NCI-H2171 (cell line): ENCODE results near the gene DYNLRB2.
A peak's percentile ranks its signal among the peaks of the same experiment; 100 is the strongest.

Experiments used
- DNase-seq: peaks from one replicate; lab custom pipeline; 2025; lab: John Stamatoyannopoulos, UW

The DYNLRB2 gene

DNA sequence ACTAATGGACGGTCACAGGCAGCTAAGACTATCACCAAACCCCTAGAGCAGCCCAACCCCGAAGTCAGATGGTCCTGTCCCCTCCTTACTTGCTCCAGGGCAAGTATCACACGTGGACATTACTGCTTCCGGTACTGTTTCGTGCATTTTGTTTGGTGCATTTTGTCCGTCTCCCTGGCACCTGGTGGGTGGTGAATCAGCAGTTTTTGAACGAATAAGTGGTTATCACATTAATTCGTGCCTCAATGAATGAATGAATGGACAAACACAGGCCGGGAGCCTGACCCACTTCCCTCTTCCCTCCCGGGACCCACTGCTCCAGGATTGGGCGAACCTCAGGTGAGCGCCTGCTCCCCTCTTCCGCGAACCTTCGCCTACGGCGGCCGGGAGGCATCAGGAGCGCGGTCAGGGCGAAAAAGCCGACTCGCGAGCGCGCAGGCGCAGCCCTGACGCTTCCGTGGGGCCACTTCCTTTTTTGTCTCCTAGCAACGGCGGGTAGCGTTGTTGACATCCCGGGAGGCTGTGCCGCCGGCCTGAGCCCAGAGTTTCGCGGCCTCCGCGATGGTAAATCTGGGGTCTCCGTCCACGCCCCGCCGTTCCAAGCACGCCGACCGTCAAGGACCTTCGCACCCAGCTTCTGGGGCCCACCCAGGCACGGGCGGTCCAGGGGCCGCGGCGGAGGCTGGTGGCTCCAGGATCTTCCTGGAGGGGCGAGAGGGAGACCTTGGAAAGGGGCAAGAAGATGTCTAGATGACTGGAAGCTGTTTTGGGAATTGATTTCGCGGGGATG lies at the start of gene DYNLRB2:
Gene DYNLRB2 (plus strand): TSS at position 478 of the 790 bp plus-strand sequence. CDS start 84 bp downstream, at position 562.
- DNase-seq: peak; percentile 82

DNA sequence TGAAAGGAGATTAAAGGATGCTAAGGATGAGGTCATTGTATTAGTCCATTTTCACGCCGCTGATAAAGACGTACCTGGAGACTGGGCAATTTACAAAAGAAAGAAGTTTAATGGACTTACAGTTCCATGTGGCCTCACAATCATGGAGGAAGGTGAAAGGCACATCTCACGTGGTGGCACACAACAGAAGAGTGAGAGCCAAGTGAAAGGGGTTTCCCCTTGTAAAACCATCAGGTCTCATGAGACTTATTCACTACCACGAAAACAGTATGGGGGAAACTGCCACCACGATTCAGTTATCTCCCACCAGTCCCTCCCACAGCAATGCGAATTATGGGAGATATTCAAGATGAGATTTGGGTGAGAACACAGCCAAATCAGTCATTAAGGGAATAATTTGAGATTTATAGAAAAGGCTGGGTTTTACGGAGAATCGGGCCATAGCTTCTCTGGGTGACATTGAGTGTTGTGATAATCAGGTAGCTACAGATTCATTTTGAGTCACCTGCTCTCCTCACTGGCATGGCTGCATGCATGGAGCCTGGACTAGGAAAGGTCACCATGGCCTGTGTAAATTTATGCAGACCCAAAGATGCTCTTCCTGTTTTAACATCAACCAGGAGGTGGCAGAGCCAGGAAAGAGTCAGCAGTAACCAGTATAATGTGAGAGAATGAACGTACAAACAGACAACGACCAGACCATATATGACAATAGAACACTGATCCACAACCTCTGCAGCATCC lies 40.5 kb upstream of the DYNLRB2 start:
- DNase-seq: no peak

DNA sequence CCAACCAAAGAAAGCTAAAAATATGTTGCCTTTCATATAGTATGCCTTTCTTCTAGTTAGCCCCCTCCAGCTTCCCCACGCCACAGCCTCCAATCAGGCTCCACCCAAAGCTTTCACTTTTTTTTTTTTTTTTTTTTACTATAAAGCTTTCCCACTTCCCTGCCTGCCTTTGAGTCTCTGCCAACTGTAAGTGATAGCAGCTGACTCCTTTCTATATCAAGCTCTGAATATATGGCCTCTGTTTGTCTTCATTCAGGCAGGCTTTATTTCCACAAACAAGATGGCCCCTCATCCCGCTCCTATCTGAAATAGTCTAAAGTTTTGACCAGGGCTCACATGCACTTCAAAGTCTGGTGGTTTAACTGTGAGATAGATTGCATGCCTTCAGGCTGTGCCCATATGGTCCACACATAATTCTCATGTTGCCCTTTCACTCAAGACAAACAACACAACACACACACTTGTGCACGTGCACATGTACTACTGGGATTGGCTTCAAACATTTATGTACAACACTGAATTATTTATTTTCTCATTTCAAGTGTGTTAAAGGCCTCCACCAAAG lies 39.8 kb upstream of the DYNLRB2 start:
- DNase-seq: no peak

DNA sequence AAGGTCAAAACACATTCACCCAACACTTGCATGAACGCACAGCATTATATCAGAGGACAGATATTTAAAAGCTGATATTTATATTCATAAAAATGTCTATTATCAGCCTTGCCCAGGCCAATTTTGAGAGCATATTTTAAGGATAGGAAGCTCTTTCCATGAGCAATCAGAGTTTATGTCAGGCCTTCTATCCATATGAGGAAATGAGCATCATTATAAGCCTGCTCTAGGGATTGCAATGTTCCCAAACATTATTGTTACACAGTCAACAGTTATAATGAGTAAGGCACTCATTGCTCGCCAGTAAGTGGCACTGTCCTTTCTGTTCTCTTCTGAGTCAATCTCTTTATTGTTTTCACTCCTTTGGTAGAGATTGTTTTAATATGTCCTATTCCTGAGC lies 37.7 kb upstream of the DYNLRB2 start:
- DNase-seq: no peak

DNA sequence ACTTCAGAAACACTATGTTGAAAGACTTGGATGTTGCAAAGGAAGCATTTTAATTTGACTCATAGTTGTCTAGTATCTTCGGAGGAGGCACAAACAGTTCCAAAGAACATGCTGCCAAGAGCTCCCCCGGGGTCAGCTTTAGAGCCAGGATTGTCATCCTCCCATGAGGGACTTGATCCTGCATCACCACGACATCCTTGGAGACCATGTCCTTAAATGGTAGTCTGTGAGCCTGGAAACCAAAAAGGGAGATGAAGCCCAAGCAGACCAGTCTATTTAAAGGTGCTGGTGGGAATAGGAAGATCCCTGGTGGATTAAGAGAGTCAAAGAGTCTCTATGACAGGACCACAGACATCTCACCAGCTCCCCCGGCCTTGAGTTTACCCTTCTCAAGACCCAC lies 33.3 kb upstream of the DYNLRB2 start:
- DNase-seq: no peak

DNA sequence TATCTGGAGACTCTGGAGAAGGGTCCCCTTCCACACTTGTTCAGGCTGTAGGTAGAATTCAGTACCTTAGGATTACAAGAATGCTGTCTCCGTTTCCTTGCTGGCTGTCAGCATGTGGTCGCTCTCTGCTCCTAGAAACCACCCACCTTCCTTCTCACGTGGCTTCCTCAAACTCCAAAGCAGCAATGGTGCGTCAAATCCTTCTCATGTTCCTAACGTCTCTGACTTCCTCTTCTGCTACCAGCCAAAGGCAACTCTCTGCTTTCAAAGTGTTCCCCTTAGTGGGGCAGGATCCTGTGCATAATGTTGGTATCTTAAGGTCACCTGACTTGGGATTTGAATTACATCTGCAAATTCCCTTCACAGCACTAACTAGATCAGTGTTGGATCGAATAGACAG lies 30.9 kb upstream of the DYNLRB2 start:
- DNase-seq: no peak

DNA sequence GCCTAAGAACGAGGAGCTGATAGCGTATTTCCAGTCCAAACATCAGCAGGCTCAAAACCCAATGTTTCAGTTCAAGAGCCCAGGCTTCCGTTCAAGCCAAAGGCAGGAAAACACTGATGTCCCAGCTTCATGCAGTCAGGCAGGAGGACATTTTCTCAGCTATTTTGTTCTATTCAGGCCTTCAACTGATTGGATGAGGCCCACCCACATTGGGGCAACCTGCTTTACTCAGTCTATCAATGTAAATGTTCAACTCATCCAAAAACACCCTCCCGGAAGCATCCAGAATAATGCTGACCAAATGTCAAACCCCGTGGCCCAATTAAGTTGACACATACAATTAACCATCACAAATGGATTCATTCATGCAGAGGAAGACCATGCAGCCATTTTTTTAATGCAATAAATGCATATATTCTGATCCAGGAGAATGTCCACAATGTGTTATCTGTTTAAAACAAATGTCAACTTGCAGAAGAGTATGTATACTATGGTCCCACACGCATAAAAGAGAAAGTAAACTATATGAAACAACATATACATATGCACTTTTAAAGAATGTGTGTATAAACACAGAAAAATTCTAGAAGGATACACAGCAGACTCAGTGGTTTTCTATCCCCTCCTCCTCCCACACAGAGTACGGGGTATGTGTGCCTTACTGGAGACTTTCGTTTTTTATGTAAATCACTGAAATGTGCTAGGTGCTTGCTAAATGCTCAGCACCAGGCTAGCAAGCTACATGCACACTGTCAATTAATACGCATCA lies 28.8 kb upstream of the DYNLRB2 start:
- no peak for DNase-seq

DNA sequence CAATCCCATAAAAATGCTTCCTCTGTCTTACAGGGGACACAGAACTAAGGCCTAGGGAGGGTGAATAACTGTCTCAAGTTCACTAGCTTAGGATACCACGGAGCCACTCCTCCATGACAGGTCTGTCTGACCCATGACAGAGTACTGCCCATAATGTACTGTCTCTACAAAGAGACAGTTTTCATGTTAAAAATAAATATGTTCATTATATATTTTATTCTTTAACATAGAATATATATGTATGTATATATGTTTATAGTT lies 28.3 kb upstream of the DYNLRB2 start:
- no peak for DNase-seq

DNA sequence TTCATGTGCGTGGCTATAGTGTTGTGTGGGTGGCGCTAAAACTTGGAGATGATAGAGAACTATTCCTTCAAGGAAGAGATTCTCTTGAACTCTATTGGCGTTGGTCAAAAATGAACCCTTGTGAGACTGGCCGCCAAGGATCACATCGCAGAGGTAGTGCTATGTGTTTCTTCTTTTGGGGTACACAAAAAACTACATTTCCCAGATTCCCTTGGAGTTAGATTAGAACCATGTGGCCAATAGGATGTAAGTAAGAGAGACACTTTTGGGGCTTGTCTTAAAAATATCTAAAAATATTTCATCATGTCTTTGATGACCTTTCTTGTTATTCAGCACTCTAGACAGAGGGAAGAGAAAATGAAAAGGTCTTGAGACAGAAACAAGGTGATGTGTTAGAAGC lies 25.4 kb upstream of the DYNLRB2 start:
- DNase-seq: no peak

DNA sequence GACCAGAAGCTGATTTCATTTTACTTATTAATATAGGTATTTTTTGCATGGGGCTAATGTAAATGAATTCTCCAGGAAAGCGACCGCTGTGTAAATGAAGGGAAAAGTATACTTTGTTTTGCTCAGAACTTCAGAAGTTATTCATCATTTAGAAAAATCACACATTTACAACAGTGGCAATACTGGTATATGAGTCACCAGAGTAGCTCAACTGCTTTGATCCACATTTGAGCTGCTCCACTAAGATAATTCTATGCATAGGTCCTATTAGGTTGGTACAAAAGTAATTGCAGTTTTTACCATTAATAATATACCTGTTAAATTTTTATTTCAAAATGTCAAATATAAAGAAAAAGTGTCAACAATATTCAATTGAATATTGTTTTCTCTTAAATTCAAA lies 22.9 kb upstream of the DYNLRB2 start:
- DNase-seq: no peak

DNA sequence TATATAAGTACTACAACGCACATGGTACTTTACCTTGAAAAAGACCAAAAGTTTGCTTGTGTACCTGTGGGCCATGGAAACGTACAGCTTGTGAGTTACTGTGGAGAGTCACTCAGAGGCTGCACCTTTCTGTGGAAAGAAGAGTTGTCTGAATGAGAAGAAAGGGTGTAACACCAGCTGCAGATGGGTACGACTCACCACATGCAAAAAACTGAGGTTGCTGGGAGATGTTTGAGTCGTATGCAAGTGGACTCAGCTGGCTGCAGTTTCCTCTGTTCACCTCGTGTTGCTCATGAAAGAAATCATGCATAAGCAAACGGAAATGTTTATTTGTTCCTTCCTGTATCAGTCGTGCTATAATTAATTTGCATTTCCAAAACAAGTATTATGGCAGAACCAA lies 22.4 kb upstream of the DYNLRB2 start:
- DNase-seq: no peak

DNA sequence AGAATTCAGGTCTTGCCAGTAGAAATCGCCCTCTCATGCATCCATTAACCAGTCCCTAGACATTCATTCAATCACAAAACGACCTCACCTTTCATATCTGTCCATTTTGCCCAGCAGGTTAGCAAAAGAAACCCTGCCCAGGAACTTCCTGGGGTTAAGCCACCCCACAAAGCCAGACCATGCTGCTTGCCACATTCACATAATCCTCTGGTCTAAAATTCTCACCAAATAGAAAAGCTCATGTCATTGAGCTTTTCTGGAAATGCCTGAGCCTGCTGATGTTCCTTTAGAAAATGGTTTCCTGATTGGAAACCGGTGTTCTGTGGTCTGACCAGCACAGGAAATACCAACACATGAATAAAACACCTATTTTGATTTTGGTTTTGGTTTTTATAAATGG lies 21.6 kb upstream of the DYNLRB2 start:
- DNase-seq: no peak

DNA sequence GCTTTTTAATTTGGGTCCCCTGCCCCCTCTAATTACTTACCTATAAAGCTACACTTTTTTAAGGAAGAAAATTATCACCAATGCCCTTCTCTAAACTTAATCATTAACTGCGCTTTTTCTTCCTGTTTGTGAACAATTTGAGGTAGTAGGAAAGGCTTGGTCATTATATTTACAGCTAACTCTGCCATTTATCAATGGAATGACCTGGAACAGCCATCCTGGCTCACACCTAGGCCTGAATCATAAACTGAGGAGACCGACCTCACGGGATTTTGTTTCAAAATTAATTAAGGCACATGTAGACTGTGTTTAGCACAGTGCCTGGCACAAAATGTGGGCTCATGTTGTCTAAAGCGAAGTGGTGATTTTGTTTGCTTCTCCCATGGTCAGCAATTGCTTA lies 15.4 kb upstream of the DYNLRB2 start:
- no peak for DNase-seq

DNA sequence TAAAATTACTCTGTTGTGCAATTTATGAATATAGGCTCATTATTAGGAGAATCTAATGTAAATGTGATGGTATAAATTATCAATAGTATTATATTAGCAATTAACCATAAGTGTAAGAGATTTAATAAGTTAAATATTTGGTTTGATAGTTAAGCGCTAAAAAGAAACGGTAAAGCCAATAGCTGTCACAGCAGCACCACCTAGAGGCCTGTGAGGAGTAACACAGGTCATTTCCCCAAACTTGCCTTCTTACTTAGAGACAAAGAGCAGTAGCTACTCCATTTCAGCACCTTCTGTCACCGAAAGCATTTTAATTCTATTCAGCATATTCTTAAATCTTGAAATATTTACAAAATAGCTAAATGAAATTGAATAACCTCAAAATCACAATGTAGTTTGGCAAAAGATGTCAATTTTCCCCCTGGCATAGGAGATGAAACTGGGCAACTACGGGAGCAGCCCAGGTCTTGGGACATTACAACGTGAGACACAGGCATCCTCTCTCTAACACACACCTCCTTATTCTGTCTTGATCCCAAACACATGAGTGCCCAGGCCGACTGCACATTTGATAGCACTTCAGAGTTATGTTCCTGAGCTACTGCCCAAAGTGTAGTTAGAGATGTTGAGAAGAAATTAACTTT lies 14.3 kb upstream of the DYNLRB2 start:
- peak; percentile 35 for DNase-seq

DNA sequence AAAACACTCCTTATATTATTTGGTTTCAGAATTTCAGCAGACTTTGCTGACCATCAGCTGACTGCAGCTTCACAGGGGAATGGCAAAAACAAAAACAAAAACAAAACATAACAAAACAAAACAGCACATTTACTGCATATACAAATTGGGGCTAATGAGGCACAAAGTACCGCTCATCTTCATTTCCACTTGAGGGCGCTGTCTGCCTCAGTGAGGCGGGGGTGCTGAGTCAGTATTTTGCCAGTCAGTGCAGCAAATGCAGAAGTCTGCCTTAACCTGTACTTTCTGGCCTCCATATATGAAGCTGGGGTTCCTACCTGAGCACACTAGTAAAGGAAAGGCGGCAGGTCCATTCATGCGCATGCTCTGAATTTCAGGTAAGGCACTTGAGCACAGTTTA lies 13.5 kb upstream of the DYNLRB2 start:
- DNase-seq: no peak

DNA sequence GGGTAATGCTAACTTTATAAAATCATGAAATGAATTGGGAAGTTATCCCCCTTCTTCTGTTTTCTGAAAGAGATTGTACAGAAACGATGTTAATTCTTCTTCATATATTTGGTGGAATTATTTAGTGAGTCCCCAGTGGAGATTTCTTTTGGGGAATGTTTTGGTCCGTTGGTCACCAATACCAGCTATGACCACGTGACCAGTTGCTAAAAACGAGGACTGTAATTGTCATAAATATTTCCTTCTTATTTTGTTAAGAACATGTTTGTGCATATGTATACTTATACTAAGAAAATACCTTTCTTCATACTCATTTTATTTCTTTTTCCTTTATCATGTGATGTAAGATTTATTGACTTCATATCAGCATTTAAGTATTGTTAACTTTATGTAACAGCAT lies 10.3 kb upstream of the DYNLRB2 start:
- DNase-seq: no peak

DNA sequence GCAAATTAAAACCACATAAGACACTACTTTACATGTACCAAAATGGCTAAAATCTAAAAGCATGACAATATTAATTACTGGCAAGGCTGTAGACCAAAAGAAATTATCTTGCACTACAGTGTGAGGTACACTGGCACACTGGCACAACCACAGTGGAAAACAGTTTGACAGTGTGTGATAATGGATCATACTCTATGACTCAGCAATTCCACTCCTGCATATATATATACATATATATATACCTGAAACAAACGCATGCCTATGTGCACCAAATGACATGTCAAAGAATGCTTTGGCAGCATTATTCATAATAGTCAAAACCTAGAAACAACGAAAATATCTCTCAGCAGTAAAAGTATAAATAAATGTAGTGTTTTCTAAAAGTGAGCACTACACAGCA lies 4.6 kb upstream of the DYNLRB2 start:
- no peak for DNase-seq

DNA sequence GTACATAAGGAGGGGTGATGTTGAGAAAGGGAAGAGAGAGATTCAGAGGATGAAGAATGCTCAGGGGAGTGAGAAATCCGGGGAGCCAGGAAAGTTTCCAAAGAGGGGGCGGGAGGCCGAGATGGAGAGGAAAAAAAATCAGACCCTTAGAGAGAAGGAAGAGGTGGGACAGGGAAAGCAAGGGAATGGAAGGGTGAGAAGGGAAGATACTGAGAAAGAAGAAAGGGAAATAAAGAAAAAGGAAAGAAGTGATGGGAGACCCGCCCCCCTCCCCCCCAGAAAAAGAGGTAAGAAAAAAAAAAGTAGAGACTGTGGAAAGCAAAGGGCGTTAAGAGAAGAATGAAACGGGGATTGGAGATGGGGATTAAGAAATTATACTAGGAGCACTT lies 507 bp downstream of the DYNLRB2 start:
- no peak for DNase-seq

DNA sequence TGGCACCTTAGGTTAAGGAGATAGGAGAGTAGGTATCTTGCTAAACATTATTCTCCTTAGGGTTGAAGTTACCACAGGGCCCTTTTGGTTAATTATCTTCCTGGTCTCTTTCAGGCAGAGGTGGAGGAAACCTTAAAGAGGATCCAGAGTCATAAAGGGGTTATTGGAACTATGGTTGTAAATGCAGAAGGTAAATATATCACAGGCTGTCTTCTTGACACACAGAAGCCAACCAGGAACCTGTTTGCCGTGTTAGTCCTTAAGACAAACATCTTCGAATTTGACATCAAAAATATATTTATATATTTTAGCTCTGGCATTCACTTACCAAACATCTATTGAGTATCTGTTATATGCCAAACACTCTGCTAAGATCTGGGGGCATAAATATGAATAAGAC lies 2.4 kb downstream of the DYNLRB2 start:
- no peak for DNase-seq

DNA sequence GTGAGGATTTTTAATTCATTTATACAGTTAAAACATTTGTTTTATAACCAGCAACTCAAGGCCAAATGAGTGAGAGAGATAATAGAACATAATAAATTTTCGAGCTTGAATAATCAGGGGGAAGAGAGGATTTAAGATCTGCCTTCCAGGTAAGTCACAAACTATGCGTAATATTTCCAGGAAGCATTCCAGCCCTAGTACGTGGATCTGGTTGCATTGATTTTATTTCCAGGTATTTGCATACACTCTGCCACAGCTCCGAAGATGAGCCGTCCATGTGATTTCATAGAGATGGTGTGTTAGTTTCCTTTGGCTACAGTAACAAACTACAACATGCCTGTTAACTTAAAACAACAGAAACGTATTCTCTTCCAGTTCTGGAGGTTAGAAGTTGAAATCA lies 3.5 kb downstream of the DYNLRB2 start:
- DNase-seq: no peak

DNA sequence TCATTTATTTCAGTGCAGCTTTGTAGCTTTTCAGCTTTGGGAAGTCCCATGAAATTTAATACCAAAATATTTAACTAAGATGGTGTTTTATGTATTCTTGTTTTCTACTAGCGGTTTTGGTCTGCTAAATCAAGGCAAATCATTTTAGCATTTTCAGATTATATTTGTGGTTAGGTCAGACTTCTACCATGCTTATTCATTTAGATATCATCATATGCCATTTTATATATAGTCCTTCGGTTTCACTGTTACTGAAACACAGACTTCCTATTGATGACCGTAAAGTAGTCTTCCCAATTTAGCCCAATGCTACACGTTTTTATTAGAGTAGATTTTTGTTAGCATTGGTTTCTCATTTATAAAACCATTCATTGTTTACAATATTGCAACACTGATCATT lies 5.5 kb downstream of the DYNLRB2 start:
- no peak for DNase-seq

DNA sequence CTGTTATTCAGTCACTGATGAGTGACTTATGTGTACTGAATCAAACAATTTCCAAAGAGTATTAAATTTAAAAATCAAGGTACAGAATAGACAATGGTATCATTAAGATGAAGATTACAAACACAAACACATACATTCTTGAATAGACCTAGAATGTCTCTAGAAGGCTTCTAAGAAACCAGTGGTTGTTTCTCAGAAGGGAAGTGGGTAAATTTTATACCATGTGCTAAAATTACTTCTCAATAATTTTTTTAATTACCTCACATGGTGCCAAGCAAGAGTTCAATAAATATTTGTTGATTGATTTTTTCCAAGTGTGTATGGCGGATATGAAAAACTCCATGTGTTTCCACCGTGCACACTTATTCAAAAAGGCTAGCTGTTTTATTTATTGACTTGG lies 6.4 kb downstream of the DYNLRB2 start:
- no peak for DNase-seq
